CD14-positive monocyte (primary cell): ENCODE data around the gene SNTN. TPM values are rescaled to one million over a fixed set of nuclear protein-coding genes. Genes with fewer than 3 reads are reported as not detected.

Experiments
- DNase-seq, 3 donors: peaks; one replicate each; pipeline ENCODE4 v3.0.0-alpha.2; 2011 to 2022
- H2AFZ ChIP-seq: 2 replicates; pipeline ENCODE4 v1.6.0; 2012; ENCODE audit warnings: mild to moderate bottlenecking, low read depth, low read length, inconsistent platforms; ENCODE audit not compliant: insufficient read depth, poor library complexity, severe bottlenecking
- H3K27ac ChIP-seq, 2 donors: 1 replicate in 1 of 2; 2 replicates in 1 of 2; pipeline ENCODE4 v1.5.1; 2012 to 2013; ENCODE audit warnings: low read length in 2 of 2, control low read depth in 1 of 2, inconsistent platforms in 1 of 2, low read depth in 1 of 2, mild to moderate bottlenecking in 1 of 2
- H3K27me3 ChIP-seq, 2 donors: one replicate each; pipeline versions ENCODE4 v1.6.0 to v1.6.1; 2011 to 2013; ENCODE audit warnings: low read length in 2 of 2; ENCODE audit not compliant: control insufficient read depth in 2 of 2, insufficient read depth in 2 of 2
- H3K36me3 ChIP-seq, 2 donors: replicated peaks in 1 of 2; 1 replicate in 1 of 2; 2 replicates in 1 of 2; pipeline versions ENCODE4 v1.5.1 to v1.6.1; 2012 to 2013; ENCODE audit warnings: low read length in 2 of 2, control low read depth in 1 of 2, inconsistent platforms in 1 of 2, mild to moderate bottlenecking in 1 of 2; ENCODE audit not compliant: insufficient read depth in 2 of 2, control insufficient read depth in 1 of 2
- H3K4me1 ChIP-seq, 2 donors: 1 replicate in 1 of 2; 2 replicates in 1 of 2; pipeline versions ENCODE4 v1.5.1 to v1.6.1; 2012 to 2013; ENCODE audit warnings: low read length in 2 of 2, control low read depth in 1 of 2, inconsistent platforms in 1 of 2, mild to moderate bottlenecking in 1 of 2, moderate library complexity in 1 of 2; ENCODE audit not compliant: insufficient read depth in 2 of 2, control insufficient read depth in 1 of 2
- H3K4me2 ChIP-seq: replicated peaks from 2 replicates; pipeline ENCODE3; 2012; ENCODE audit warnings: low read length, moderate library complexity, mild to moderate bottlenecking; ENCODE audit not compliant: poor library complexity, severe bottlenecking; ENCODE audit errors: extremely low read depth
- H3K4me3 ChIP-seq, 3 experiments: fragments of 200-600 bp in 1 of 3; sonication (generic) in 1 of 3; replicated peaks in 1 of 3; 1 replicate in 2 of 3; 2 replicates in 1 of 3; pipeline ENCODE4 v1.5.1; 2011 to 2013; ENCODE audit warnings: low read length in 3 of 3, mild to moderate bottlenecking in 3 of 3, control low read depth in 2 of 3, low read depth in 2 of 3, inconsistent platforms in 1 of 3, moderate library complexity in 1 of 3
- H3K79me2 ChIP-seq: 2 replicates; pipeline ENCODE4 v1.6.0; 2012; ENCODE audit warnings: mild to moderate bottlenecking, control low read depth, inconsistent platforms, low read length, moderate library complexity; ENCODE audit not compliant: insufficient read depth
- H3K9ac ChIP-seq: 2 replicates; pipeline ENCODE4 v1.6.0; 2017; ENCODE audit warnings: low read length, mild to moderate bottlenecking; ENCODE audit not compliant: insufficient read depth, poor library complexity, severe bottlenecking
- H3K9me3 ChIP-seq, 2 donors: replicated peaks in 1 of 2; 1 replicate in 1 of 2; 2 replicates in 1 of 2; pipeline versions ENCODE4 v1.5.1 to v1.6.1; 2012 to 2013; ENCODE audit warnings: low read length in 2 of 2, control low read depth in 1 of 2; ENCODE audit not compliant: control insufficient read depth in 1 of 2, insufficient read depth in 1 of 2
- H4K20me1 ChIP-seq: 2 replicates; pipeline ENCODE4 v1.6.0; 2012; ENCODE audit warnings: mild to moderate bottlenecking, low read length, control low read depth, moderate library complexity; ENCODE audit not compliant: insufficient read depth
- H3K27ac Mint-ChIP-seq, 7 donors: one replicate each; pipeline ENCODE4 v1.8.0; 2020; ENCODE audit warnings: mild to moderate bottlenecking in 7 of 7, mixed read lengths in 7 of 7, moderate library complexity in 6 of 7, inconsistent platforms in 2 of 7
- H3K27me3 Mint-ChIP-seq, 3 donors: one replicate each; pipeline ENCODE4 v1.8.0; 2021 to 2022; ENCODE audit warnings: low read depth in 3 of 3, mild to moderate bottlenecking in 3 of 3, mixed read lengths in 3 of 3, moderate library complexity in 3 of 3, inconsistent platforms in 1 of 3
- H3K36me3 Mint-ChIP-seq, 2 donors: one replicate each; pipeline ENCODE4 v1.8.0; 2020; ENCODE audit warnings: mixed read lengths in 2 of 2, inconsistent platforms in 1 of 2, mild to moderate bottlenecking in 1 of 2
- H3K4me1 Mint-ChIP-seq: one replicate; pipeline ENCODE4 v1.8.0; 2020; ENCODE audit warnings: mild to moderate bottlenecking, mixed read lengths
- H3K4me3 Mint-ChIP-seq, 2 donors: one replicate each; pipeline ENCODE4 v1.8.0; 2020; ENCODE audit warnings: mild to moderate bottlenecking in 2 of 2, mixed read lengths in 2 of 2, moderate library complexity in 1 of 2
- H3K9me3 Mint-ChIP-seq, 7 donors: one replicate each; pipeline ENCODE4 v1.8.0; 2020 to 2022; ENCODE audit warnings: mixed read lengths in 7 of 7, mild to moderate bottlenecking in 6 of 7, moderate library complexity in 6 of 7, inconsistent platforms in 2 of 7
- WGBS: methylation state at CpG from one replicate; pipeline ENCODE4 v1.1.5; 2013; ENCODE audit warnings: missing lambda C conversion rate; ENCODE audit not compliant: insufficient coverage; 5-methylcytosine and 5-hydroxymethylcytosine counted together
- intact Hi-C, 2 donors: fragments of 100-400 bp; cut with micrococcal nuclease; formaldehyde crosslinking; loops; one replicate each; pipeline versions ENCODE4 v1.15.0 to v1.15.1; 2023
- polyA plus RNA-seq, 3 donors: library from polyadenylated mRNA; depleted of rRNA in 1 of 3; unstranded in 2 of 3; stranded (reverse) in 1 of 3; fragments of 300-500 nt in 2 of 3; fragments of >200 nt in 1 of 3; fragmentation: Illumina TruSeq in 2 of 3; gene quantifications; 1 replicate in 2 of 3; 2 replicates in 1 of 3; pipeline ENCODE4 v1.2.3, GENCODE V29; 2012 to 2021
- TF ChIP-seq, protein P1 (sequence below): fragments of 200-600 bp; IDR thresholded peaks from one replicate; pipeline ENCODE4 v1.8.0; 2022; ENCODE audit warnings: antibody characterized with exemption, mild to moderate bottlenecking

The SNTN gene
- polyA plus RNA-seq, 3 donors: not detected

DNA sequence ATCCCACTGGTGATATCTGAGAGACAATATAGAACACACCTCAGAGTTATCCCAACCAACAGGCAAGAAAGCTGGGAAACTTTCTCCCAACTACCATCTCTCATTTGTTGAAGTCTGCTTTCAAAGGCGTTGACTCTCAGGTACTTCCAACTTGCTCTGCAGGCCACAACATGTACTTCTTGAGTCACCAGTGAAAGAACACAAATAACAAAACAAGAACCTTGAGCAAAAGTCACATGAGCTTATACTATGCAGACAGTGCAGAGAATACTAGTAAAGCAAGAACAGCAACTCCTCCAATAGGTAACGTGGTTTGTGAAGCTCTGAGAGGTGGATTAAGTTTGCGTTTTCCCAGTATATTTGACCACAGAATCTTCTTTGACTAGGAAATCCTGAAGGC, 20.6 kb downstream of the SNTN start:
- Mint-ChIP-seq H3K27ac (no peak overlapping the region), H3K27me3 (peaks cover 0 to 2% (median 0%) of the 10 kb centered on the region in 3 donors), H3K4me1 (no peaks in the 10 kb centered on the region), H3K9me3 (peaks cover 0 to 4% (median 2%) of the 10 kb centered on the region in 7 donors), H3K4me3 (no peak overlapping the region), H3K36me3 (no peaks in the 10 kb centered on the region)
- Histone ChIP-seq H4K20me1 (no peaks in the 10 kb centered on the region), H3K79me2 (no peaks in the 10 kb centered on the region), H3K36me3 (no peaks in the 10 kb centered on the region), H3K9me3 (no peaks in the 10 kb centered on the region), H3K4me3 (no peak overlapping the region), H3K9ac (no peak overlapping the region), H3K27ac (no peak overlapping the region), H3K4me2 (no peak overlapping the region), H3K27me3 (no peaks in the 10 kb centered on the region), H2AFZ (no peak overlapping the region), H3K4me1 (no peaks in the 10 kb centered on the region)
- 83% methylated on average over 1 of the region's 3 CpGs for WGBS
- intact Hi-C loops: no loop called here
- TF ChIP-seq, protein P1, sequence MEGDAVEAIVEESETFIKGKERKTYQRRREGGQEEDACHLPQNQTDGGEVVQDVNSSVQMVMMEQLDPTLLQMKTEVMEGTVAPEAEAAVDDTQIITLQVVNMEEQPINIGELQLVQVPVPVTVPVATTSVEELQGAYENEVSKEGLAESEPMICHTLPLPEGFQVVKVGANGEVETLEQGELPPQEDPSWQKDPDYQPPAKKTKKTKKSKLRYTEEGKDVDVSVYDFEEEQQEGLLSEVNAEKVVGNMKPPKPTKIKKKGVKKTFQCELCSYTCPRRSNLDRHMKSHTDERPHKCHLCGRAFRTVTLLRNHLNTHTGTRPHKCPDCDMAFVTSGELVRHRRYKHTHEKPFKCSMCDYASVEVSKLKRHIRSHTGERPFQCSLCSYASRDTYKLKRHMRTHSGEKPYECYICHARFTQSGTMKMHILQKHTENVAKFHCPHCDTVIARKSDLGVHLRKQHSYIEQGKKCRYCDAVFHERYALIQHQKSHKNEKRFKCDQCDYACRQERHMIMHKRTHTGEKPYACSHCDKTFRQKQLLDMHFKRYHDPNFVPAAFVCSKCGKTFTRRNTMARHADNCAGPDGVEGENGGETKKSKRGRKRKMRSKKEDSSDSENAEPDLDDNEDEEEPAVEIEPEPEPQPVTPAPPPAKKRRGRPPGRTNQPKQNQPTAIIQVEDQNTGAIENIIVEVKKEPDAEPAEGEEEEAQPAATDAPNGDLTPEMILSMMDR: no peak
- no peak for DNase-seq

DNA sequence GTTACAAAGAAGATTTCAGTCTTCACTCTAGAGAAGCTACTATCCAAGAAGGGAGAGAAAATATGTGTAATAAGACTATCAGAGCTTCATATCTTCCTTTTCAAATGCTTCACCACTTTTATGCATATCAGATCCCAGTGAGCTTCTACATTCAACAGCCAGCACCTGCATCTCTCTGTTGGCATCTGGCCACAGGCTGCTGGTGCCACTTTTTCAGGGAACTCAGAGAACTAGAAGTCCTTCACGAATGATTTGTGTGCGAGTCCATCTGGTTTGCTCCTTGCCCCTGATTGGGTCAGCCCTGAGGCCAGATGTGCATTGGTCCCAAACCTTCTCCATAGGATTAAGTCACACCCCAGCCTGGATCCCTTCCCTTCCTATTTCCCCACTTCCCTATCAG, 22.1 kb downstream of the SNTN start:
- Mint-ChIP-seq H3K27me3 (peaks cover 0 to 2% (median 0%) of the 10 kb centered on the region in 3 donors), H3K4me1 (peaks cover 9% of the 10 kb centered on the region), H3K27ac (no peak overlapping the region), H3K4me3 (no peak overlapping the region), H3K36me3 (no peaks in the 10 kb centered on the region), H3K9me3 (peaks cover 0 to 4% (median 2%) of the 10 kb centered on the region in 7 donors)
- H3K9me3 ChIP-seq: no peaks in the 10 kb centered on the region
- no peaks in the 10 kb centered on the region for H3K79me2 ChIP-seq
- no peak overlapping the region for H3K4me2 ChIP-seq
- no peak overlapping the region for H3K4me3 ChIP-seq
- no peak for DNase-seq
- TF ChIP-seq, protein P1: no peak
- no peak overlapping the region for H3K27ac ChIP-seq
- no peaks in the 10 kb centered on the region for H3K36me3 ChIP-seq
- intact Hi-C loops: no loop called here
- WGBS: 94% methylated on average over 2 of the region's 2 CpGs
- no peak overlapping the region for H3K9ac ChIP-seq
- H3K27me3 ChIP-seq: no peaks in the 10 kb centered on the region
- peaks cover 9 to 11% of the 10 kb centered on the region in 2 donors for H3K4me1 ChIP-seq
- H4K20me1 ChIP-seq: no peaks in the 10 kb centered on the region
- no peak overlapping the region for H2AFZ ChIP-seq
